Astrocyte (in vitro differentiated cells and primary cell): ENCODE results near the gene PARVB. TPM values are rescaled to one million over a fixed set of nuclear protein-coding genes. Genes with fewer than 3 reads are reported as not detected.

Source experiments
- DNase-seq: peaks from one replicate; pipeline ENCODE4 v3.0.0-alpha.2; 2010; ENCODE audit warnings: low read depth
- FAIRE-seq: peaks from 2 replicates; lab custom pipeline; 2011; peaks lifted over from hg19 to GRCh38; lab: Jason Lieb, UNC
- H2AFZ ChIP-seq: 2 replicates; pipeline ENCODE4 v1.6.0; 2012; ENCODE audit warnings: low read depth, low read length, inconsistent platforms
- H3K27ac ChIP-seq: 2 replicates; pipeline ENCODE4 v1.5.1; 2011; ENCODE audit warnings: low read depth, low read length, inconsistent platforms
- H3K27me3 ChIP-seq: 2 replicates; pipeline ENCODE4 v1.6.0; 2011; ENCODE audit warnings: low read length, inconsistent platforms; ENCODE audit not compliant: insufficient read depth
- H3K36me3 ChIP-seq: 2 replicates; pipeline ENCODE4 v1.5.1; 2011; ENCODE audit warnings: low read length, inconsistent platforms; ENCODE audit not compliant: insufficient read depth
- H3K4me1 ChIP-seq: 2 replicates; pipeline ENCODE4 v1.5.1; 2011; ENCODE audit warnings: low read length, inconsistent platforms; ENCODE audit not compliant: insufficient read depth
- H3K4me2 ChIP-seq: 2 replicates; pipeline ENCODE4 v1.6.0; 2012; ENCODE audit warnings: low read length, inconsistent platforms
- H3K4me3 ChIP-seq: 2 replicates; pipeline ENCODE4 v1.5.1; 2011; ENCODE audit warnings: low read depth, mild to moderate bottlenecking, low read length, inconsistent platforms; ENCODE audit not compliant: insufficient read depth
- H3K79me2 ChIP-seq: 2 replicates; pipeline ENCODE4 v1.6.0; 2012; ENCODE audit warnings: mild to moderate bottlenecking, low read length, inconsistent platforms; ENCODE audit not compliant: insufficient read depth
- H3K9ac ChIP-seq: 2 replicates; pipeline ENCODE4 v1.6.0; 2012; ENCODE audit warnings: mild to moderate bottlenecking, low read length, inconsistent platforms
- H3K9me3 ChIP-seq: 2 replicates; pipeline ENCODE4 v1.5.1; 2012; ENCODE audit warnings: low read depth, mild to moderate bottlenecking, low read length, inconsistent platforms; ENCODE audit not compliant: insufficient read depth
- H4K20me1 ChIP-seq: 2 replicates; pipeline ENCODE4 v1.6.0; 2012; ENCODE audit warnings: low read length, inconsistent platforms; ENCODE audit not compliant: insufficient read depth
- H3K27ac Mint-ChIP-seq: one replicate; pipeline ENCODE4 v1.8.0; 2021; ENCODE audit warnings: mild to moderate bottlenecking, mixed read lengths; ENCODE audit not compliant: unreplicated experiment
- H3K27me3 Mint-ChIP-seq: one replicate; pipeline ENCODE4 v1.8.0; 2021; ENCODE audit warnings: low read depth, mixed read lengths; ENCODE audit not compliant: unreplicated experiment
- H3K36me3 Mint-ChIP-seq: one replicate; pipeline ENCODE4 v1.8.0; 2021; ENCODE audit warnings: low read depth, mixed read lengths; ENCODE audit not compliant: unreplicated experiment
- H3K4me1 Mint-ChIP-seq: one replicate; pipeline ENCODE4 v1.8.0; 2021; ENCODE audit warnings: low read depth, mixed read lengths; ENCODE audit not compliant: unreplicated experiment
- H3K4me3 Mint-ChIP-seq: one replicate; pipeline ENCODE4 v1.8.0; 2021; ENCODE audit warnings: mild to moderate bottlenecking, moderate library complexity, mixed read lengths; ENCODE audit not compliant: unreplicated experiment
- H3K9me3 Mint-ChIP-seq: one replicate; pipeline ENCODE4 v1.8.0; 2021; ENCODE audit warnings: mild to moderate bottlenecking, mixed read lengths; ENCODE audit not compliant: unreplicated experiment
- EZH2 ChIP-seq: IDR thresholded peaks from 2 replicates; pipeline ENCODE4 v1.6.1; 2012; ENCODE audit warnings: mild to moderate bottlenecking, low read length, inconsistent platforms; ENCODE audit not compliant: insufficient read depth
- total RNA-seq: library from RNA; stranded (reverse); gene quantifications from 2 replicates; pipeline ENCODE4 v1.2.1, GENCODE V29; 2021
- TF ChIP-seq, protein P1 (sequence below): IDR thresholded peaks from 2 replicates; pipeline ENCODE4 v1.5.1; 2011; ENCODE audit warnings: low read depth, mild to moderate bottlenecking, inconsistent platforms, low read length, moderate library complexity; ENCODE audit not compliant: insufficient read depth

PARVB gene
- total RNA-seq, 1 donor from 2014 or later, result 22.0 TPM

- H3K9me3 ChIP-seq, result no peaks in the 10 kb centered on the region
- H3K36me3 ChIP-seq, result no peaks in the 10 kb centered on the region
- Mint-ChIP-seq H3K27ac (no peak overlapping the region), H3K4me3 (no peak overlapping the region), H3K36me3 (peaks cover 3% of the 10 kb centered on the region), H3K4me1 (peaks cover 3% of the 10 kb centered on the region), H3K9me3 (peaks cover 2% of the 10 kb centered on the region), H3K27me3 (peaks cover 2% of the 10 kb centered on the region)
- TF ChIP-seq EZH2, result no peak
- TF ChIP-seq, protein P1, sequence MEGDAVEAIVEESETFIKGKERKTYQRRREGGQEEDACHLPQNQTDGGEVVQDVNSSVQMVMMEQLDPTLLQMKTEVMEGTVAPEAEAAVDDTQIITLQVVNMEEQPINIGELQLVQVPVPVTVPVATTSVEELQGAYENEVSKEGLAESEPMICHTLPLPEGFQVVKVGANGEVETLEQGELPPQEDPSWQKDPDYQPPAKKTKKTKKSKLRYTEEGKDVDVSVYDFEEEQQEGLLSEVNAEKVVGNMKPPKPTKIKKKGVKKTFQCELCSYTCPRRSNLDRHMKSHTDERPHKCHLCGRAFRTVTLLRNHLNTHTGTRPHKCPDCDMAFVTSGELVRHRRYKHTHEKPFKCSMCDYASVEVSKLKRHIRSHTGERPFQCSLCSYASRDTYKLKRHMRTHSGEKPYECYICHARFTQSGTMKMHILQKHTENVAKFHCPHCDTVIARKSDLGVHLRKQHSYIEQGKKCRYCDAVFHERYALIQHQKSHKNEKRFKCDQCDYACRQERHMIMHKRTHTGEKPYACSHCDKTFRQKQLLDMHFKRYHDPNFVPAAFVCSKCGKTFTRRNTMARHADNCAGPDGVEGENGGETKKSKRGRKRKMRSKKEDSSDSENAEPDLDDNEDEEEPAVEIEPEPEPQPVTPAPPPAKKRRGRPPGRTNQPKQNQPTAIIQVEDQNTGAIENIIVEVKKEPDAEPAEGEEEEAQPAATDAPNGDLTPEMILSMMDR, result no peak
- no peak overlapping the region for H3K27ac ChIP-seq
- H2AFZ ChIP-seq, result no peak overlapping the region
- FAIRE-seq (peak; percentile 58), DNase-seq (peak; percentile 95)
- H4K20me1 ChIP-seq, result peaks cover 8% of the 10 kb centered on the region
- H3K4me2 ChIP-seq, result no peak overlapping the region
- peaks cover 4% of the 10 kb centered on the region for H3K4me1 ChIP-seq
- H3K27me3 ChIP-seq, result no peaks in the 10 kb centered on the region
- H3K79me2 ChIP-seq, result no peaks in the 10 kb centered on the region
- H3K4me3 ChIP-seq, result no peak overlapping the region
- H3K9ac ChIP-seq, result no peak overlapping the region
Observed at GRCh38 chr22:44154436-44154942, 130.4 kb downstream of the PARVB start.

- Mint-ChIP-seq H3K36me3 (peaks cover 3% of the 10 kb centered on the region), H3K9me3 (peaks cover 2% of the 10 kb centered on the region), H3K4me3 (no peak overlapping the region), H3K4me1 (peaks cover 3% of the 10 kb centered on the region), H3K27me3 (peaks cover 4% of the 10 kb centered on the region), H3K27ac (no peak overlapping the region)
- DNase-seq (no peak), FAIRE-seq (no peak)
- peaks cover 13% of the 10 kb centered on the region for H4K20me1 ChIP-seq
- no peak for TF ChIP-seq EZH2
- TF ChIP-seq, protein P1, result no peak
- H3K9ac ChIP-seq, result no peak overlapping the region
- H3K79me2 ChIP-seq, result no peaks in the 10 kb centered on the region
- no peak overlapping the region for H3K4me3 ChIP-seq
- H3K9me3 ChIP-seq, result no peaks in the 10 kb centered on the region
- H3K27me3 ChIP-seq, result no peaks in the 10 kb centered on the region
- no peak overlapping the region for H2AFZ ChIP-seq
- no peaks in the 10 kb centered on the region for H3K36me3 ChIP-seq
- H3K4me1 ChIP-seq, result peaks cover 4% of the 10 kb centered on the region
- no peak overlapping the region for H3K4me2 ChIP-seq
- H3K27ac ChIP-seq, result no peak overlapping the region
Observed at GRCh38 chr22:44155115-44155514, 131.0 kb downstream of the PARVB start.

- TF ChIP-seq EZH2, result no peak
- TF ChIP-seq, protein P1, result no peak
- Histone ChIP-seq H3K4me2 (no peak overlapping the region), H3K4me1 (no peaks in the 10 kb centered on the region), H3K27me3 (no peaks in the 10 kb centered on the region), H3K79me2 (no peaks in the 10 kb centered on the region), H4K20me1 (peaks cover 13% of the 10 kb centered on the region), H2AFZ (no peak overlapping the region), H3K27ac (no peak overlapping the region), H3K9me3 (no peaks in the 10 kb centered on the region), H3K9ac (no peak overlapping the region), H3K36me3 (no peaks in the 10 kb centered on the region), H3K4me3 (no peak overlapping the region)
- Mint-ChIP-seq H3K36me3 (peaks cover 7% of the 10 kb centered on the region), H3K27me3 (peaks cover 9% of the 10 kb centered on the region), H3K9me3 (peaks cover 2% of the 10 kb centered on the region), H3K4me1 (peaks cover 3% of the 10 kb centered on the region), H3K27ac (no peak overlapping the region), H3K4me3 (no peak overlapping the region)
- FAIRE-seq, result no peak
- DNase-seq, result no peak
Observed at GRCh38 chr22:44157916-44158618, 134.0 kb downstream of the PARVB start.
